SK-N-SH (cell line): Measurements from ENCODE around the gene CDKAL1. TPM values are rescaled to one million over a fixed set of nuclear protein-coding genes. Genes with fewer than 3 reads are reported as not detected.

Source experiments
- CTCF ChIA-PET: fragments of 300-600, 350-600 bp; formaldehyde crosslinking; extraction: SDS; loops from one replicate; lab custom pipeline; 2021; lab: Yijun Ruan, JAX
- POLR2A ChIA-PET: fragments of 350-600 bp; sonication (Branson Sonifier 250); formaldehyde crosslinking; extraction: SDS; loops from one replicate; lab custom pipeline; 2020; ENCODE audit warnings: antibody characterized with exemption, inconsistent platforms; lab: Yijun Ruan, JAX
- DNase-seq: peaks from one replicate; pipeline ENCODE4 v3.0.0; 2012
- H2AFZ ChIP-seq: fragments of 200-600 bp; sonication (generic); 2 replicates; pipeline ENCODE4 v1.8.1; 2016; ENCODE audit warnings: antibody characterized with exemption, mild to moderate bottlenecking, low read depth
- H3F3A ChIP-seq: fragments of 200-600 bp; sonication (generic); replicated peaks from 2 replicates; pipeline ENCODE3; 2016; ENCODE audit warnings: antibody characterized with exemption, mild to moderate bottlenecking; ENCODE audit not compliant: insufficient read depth
- H3K27ac ChIP-seq, 2 experiments: fragments of 200-500 bp in 1 of 2; fragments of 200-600 bp in 1 of 2; sonication (Bioruptor generic) in 1 of 2; sonication (generic), shearing (Covaris generic) in 1 of 2; 2 replicates each; pipeline versions ENCODE4 v1.5.1 to v1.6.1; 2014 to 2016; ENCODE audit warnings: low read depth in 2 of 2, inconsistent platforms in 1 of 2, low read length in 1 of 2, mild to moderate bottlenecking in 1 of 2, mixed read lengths in 1 of 2
- H3K27me3 ChIP-seq: fragments of 200-600 bp; sonication (generic), shearing (Covaris generic); 2 replicates; pipeline ENCODE4 v1.6.1; 2016; ENCODE audit warnings: mixed run types; ENCODE audit not compliant: insufficient read depth
- H3K36me3 ChIP-seq, 2 experiments: fragments of 200-500 bp in 1 of 2; fragments of 200-600 bp in 1 of 2; sonication (Bioruptor generic) in 1 of 2; sonication (generic) in 1 of 2; replicated peaks in 1 of 2; 2 replicates each; pipeline versions ENCODE3 to v1.5.1; 2014 to 2016; ENCODE audit warnings: low read length in 1 of 2, mild to moderate bottlenecking in 1 of 2; ENCODE audit not compliant: insufficient read depth in 2 of 2, control insufficient read depth in 1 of 2
- H3K4me1 ChIP-seq, 2 experiments: fragments of 200-500 bp in 1 of 2; fragments of 200-600 bp in 1 of 2; sonication (Bioruptor generic) in 1 of 2; sonication (generic), shearing (Covaris generic) in 1 of 2; 2 replicates each; pipeline versions ENCODE4 v1.5.1 to v1.6.1; 2014 to 2016; ENCODE audit warnings: low read depth in 1 of 2, low read length in 1 of 2, mixed run types in 1 of 2; ENCODE audit not compliant: insufficient read depth in 2 of 2, control insufficient read depth in 1 of 2
- H3K4me2 ChIP-seq: fragments of 200-600 bp; sonication (generic), shearing (Covaris generic); 2 replicates; pipeline ENCODE4 v1.6.1; 2017; ENCODE audit warnings: mixed run types
- H3K4me3 ChIP-seq, 2 experiments: fragments of 200-500 bp in 1 of 2; fragments of 200-600 bp in 1 of 2; sonication (Bioruptor generic) in 1 of 2; sonication (generic), shearing (Covaris generic) in 1 of 2; 2 replicates each; pipeline versions ENCODE4 v1.5.1 to v1.8.1; 2014 to 2016; ENCODE audit warnings: low read depth in 2 of 2, inconsistent platforms in 1 of 2, low read length in 1 of 2, mild to moderate bottlenecking in 1 of 2, mixed read lengths in 1 of 2, moderate library complexity in 1 of 2
- H3K79me2 ChIP-seq: fragments of 200-600 bp; sonication (generic); 2 replicates; pipeline ENCODE4 v1.8.1; 2017; ENCODE audit warnings: mild to moderate bottlenecking; ENCODE audit not compliant: insufficient read depth
- H3K9ac ChIP-seq: fragments of 200-600 bp; sonication (generic); 2 replicates; pipeline ENCODE4 v1.6.1; 2017; ENCODE audit warnings: mixed run types
- H3K9me2 ChIP-seq: fragments of 200-600 bp; sonication (generic); 2 replicates; pipeline ENCODE4 v1.6.1; 2017; ENCODE audit warnings: mixed run types
- H3K9me3 ChIP-seq: fragments of 200-600 bp; sonication (generic); 2 replicates; pipeline ENCODE4 v1.6.1; 2017; ENCODE audit warnings: mixed run types, mild to moderate bottlenecking, moderate library complexity
- H4K20me1 ChIP-seq: fragments of 200-600 bp; sonication (generic); 2 replicates; pipeline ENCODE4 v1.6.1; 2017; ENCODE audit warnings: mild to moderate bottlenecking, mixed run types; ENCODE audit not compliant: insufficient read depth
- CHD2 ChIP-seq: fragments of 150-350 bp; IDR thresholded peaks from 2 replicates; pipeline ENCODE4 v1.6.1; 2018; ENCODE audit warnings: low read length; ENCODE audit not compliant: partially characterized antibody
- EP300 ChIP-seq, 2 experiments: IDR thresholded peaks; 2 replicates each; pipeline versions ENCODE4 v1.4.0 to v1.6.1; 2012; ENCODE audit warnings: borderline replicate concordance in 1 of 2, low read depth in 1 of 2, low read length in 1 of 2
- GABPA ChIP-seq: IDR thresholded peaks from 2 replicates; pipeline ENCODE4 v1.4.0; 2012; ENCODE audit warnings: low read depth, mild to moderate bottlenecking
- JUND ChIP-seq: IDR thresholded peaks from 2 replicates; pipeline ENCODE4 v1.4.0; 2012
- MEF2A ChIP-seq: IDR thresholded peaks from 2 replicates; pipeline ENCODE4 v1.4.0; 2012; ENCODE audit warnings: low read depth, borderline replicate concordance
- NFIC ChIP-seq: IDR thresholded peaks from 2 replicates; pipeline ENCODE4 v1.4.0; 2012; ENCODE audit warnings: borderline replicate concordance
- RFX5 ChIP-seq: IDR thresholded peaks from 2 replicates; pipeline ENCODE4 v1.6.1; 2012; ENCODE audit warnings: mild to moderate bottlenecking, improper control_type of control experiment, low read length
- TCF12 ChIP-seq: IDR thresholded peaks from 2 replicates; pipeline ENCODE4 v1.4.0; 2012
- TEAD4 ChIP-seq: IDR thresholded peaks from 2 replicates; pipeline ENCODE4 v1.4.0; 2012; ENCODE audit warnings: mild to moderate bottlenecking, borderline replicate concordance; ENCODE audit not compliant: insufficient read depth
- YY1 ChIP-seq: IDR thresholded peaks from 2 replicates; pipeline ENCODE4 v1.4.0; 2012; ENCODE audit warnings: low read depth, mild to moderate bottlenecking
- WGBS: methylation state at CpG from one replicate; pipeline ENCODE4 v1.1.6; 2017; ENCODE audit warnings: low lambda C conversion rate; 5-methylcytosine and 5-hydroxymethylcytosine counted together
- polyA plus RNA-seq, 3 experiments: library from polyadenylated mRNA; depleted of rRNA; stranded (reverse); fragments of >200 nt; gene quantifications; 2 replicates each; pipeline ENCODE4 v1.2.3, GENCODE V29; 2012
- TF ChIP-seq, protein P1 (sequence below): fragments of 150-350 bp; IDR thresholded peaks from 2 replicates; pipeline ENCODE4 v1.6.1; 2016; ENCODE audit warnings: mild to moderate bottlenecking, low read depth, low read length
- TF ChIP-seq, protein P2 (sequence below): IDR thresholded peaks from 2 replicates; pipeline ENCODE4 v1.4.0; 2012; ENCODE audit warnings: low read depth, borderline replicate concordance
- TF ChIP-seq, protein P3 (sequence below): fragments of 200-600 bp; sonication (generic); IDR thresholded peaks from 2 replicates; pipeline ENCODE4 v1.6.1; 2017; ENCODE audit warnings: antibody characterized with exemption, mild to moderate bottlenecking, moderate library complexity
- TF ChIP-seq, protein P4 (sequence below): IDR thresholded peaks from 2 replicates; pipeline ENCODE4 v1.4.0; 2012; ENCODE audit warnings: low read depth

CDKAL1 gene
- polyA plus RNA-seq, 1 of the 3 experiments (the other 2 are of a cell fraction): 2.6 TPM

DNA sequence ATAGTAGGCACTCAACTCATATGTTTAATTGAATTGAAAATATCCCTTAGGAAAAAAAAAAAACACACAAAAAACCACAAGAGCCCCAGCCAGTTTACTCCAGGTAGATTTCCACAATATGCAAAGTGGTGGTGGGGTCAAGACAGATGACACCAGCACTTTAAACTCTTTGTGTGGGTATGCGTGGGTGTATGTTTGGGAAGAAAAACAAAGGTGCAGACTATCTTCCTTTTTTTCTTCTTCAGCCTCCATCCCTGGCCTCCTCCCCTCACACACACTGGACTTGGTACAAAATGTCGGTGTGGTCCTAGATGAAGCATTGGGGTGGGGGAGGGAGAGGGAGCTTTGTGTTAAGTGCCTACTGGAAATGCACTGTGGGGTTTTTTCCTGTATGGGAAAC lies 42.2 kb upstream of the CDKAL1 start:
- Histone ChIP-seq H3K27me3 (no peaks in the 10 kb centered on the region), H3F3A (peaks cover 8% of the 10 kb centered on the region), H4K20me1 (no peaks in the 10 kb centered on the region), H2AFZ (no peak overlapping the region), H3K4me2 (no peak overlapping the region), H3K27ac (no peak overlapping the region), H3K79me2 (peaks cover 5% of the 10 kb centered on the region; the same call in 1 of the 2 replicates), H3K4me3 (no peak overlapping the region), H3K9ac (no peak overlapping the region), H3K9me2 (no peaks in the 10 kb centered on the region), H3K36me3 (peaks cover 42 to 61% of the 10 kb centered on the region in 2 experiments), H3K4me1 (no peaks in the 10 kb centered on the region), H3K9me3 (no peaks in the 10 kb centered on the region)
- CTCF ChIA-PET: interaction anchor here (1.9 kb wide), 1 partner anchor 87 kb away, joined by 5 read pairs; no protein-coding TSS in a partner anchor
- DNase-seq: no peak
- TF ChIP-seq, protein P1, sequence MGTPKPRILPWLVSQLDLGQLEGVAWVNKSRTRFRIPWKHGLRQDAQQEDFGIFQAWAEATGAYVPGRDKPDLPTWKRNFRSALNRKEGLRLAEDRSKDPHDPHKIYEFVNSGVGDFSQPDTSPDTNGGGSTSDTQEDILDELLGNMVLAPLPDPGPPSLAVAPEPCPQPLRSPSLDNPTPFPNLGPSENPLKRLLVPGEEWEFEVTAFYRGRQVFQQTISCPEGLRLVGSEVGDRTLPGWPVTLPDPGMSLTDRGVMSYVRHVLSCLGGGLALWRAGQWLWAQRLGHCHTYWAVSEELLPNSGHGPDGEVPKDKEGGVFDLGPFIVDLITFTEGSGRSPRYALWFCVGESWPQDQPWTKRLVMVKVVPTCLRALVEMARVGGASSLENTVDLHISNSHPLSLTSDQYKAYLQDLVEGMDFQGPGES: no peak
- TF ChIP-seq, protein P2, sequence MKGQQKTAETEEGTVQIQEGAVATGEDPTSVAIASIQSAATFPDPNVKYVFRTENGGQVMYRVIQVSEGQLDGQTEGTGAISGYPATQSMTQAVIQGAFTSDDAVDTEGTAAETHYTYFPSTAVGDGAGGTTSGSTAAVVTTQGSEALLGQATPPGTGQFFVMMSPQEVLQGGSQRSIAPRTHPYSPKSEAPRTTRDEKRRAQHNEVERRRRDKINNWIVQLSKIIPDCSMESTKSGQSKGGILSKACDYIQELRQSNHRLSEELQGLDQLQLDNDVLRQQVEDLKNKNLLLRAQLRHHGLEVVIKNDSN: no peak
- TF ChIP-seq MEF2A (no peak), YY1 (no peak), NFIC (no peak), CHD2 (no peak), RFX5 (no peak), TEAD4 (no peak), JUND (no peak)
- TF ChIP-seq, protein P3, sequence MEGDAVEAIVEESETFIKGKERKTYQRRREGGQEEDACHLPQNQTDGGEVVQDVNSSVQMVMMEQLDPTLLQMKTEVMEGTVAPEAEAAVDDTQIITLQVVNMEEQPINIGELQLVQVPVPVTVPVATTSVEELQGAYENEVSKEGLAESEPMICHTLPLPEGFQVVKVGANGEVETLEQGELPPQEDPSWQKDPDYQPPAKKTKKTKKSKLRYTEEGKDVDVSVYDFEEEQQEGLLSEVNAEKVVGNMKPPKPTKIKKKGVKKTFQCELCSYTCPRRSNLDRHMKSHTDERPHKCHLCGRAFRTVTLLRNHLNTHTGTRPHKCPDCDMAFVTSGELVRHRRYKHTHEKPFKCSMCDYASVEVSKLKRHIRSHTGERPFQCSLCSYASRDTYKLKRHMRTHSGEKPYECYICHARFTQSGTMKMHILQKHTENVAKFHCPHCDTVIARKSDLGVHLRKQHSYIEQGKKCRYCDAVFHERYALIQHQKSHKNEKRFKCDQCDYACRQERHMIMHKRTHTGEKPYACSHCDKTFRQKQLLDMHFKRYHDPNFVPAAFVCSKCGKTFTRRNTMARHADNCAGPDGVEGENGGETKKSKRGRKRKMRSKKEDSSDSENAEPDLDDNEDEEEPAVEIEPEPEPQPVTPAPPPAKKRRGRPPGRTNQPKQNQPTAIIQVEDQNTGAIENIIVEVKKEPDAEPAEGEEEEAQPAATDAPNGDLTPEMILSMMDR: no peak
- POLR2A ChIA-PET: no interaction called here
- WGBS: 94% methylated on average over 2 of the region's 2 CpGs

DNA sequence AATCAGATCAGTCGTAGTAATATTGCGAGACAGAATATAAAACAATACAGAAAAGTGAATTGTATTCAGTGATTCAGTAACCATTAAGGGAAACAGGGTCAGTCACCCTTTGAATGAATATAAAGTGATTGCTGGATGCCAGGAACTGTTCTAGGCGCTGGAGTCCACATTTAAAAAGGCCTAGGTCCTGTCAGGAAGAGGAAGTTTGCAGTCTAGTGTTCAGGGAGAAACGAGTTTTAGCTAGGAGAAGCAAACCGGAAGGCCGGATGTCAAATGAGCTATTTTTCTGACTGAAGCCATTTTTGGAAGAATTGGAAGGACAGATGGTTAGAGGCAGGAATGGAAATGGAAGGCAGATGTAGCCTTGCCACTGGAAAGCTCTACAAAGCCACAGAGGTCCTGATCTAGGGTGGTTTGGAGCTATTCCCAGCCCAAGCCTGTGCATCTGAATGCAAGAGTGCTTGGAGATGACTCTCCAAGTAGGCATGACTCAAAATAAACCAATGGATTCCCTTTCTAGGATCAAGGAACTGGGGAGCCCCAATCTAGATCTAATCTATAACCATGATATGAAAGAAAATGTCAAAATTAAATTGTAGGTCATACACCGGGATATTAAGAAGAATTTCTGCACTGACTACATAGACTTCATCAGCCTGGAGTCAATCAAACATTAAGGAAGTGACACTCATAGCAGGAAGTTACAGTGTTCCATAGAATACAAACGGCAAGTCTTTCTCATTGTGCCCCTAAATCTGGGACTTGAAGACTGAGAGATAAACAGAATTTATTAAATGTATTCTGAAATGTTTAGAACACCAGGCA lies 36.8 kb upstream of the CDKAL1 start:
- H3K4me3 ChIP-seq: no peak overlapping the region
- no peak overlapping the region for H3K4me2 ChIP-seq
- no peak overlapping the region for H3K27ac ChIP-seq
- H3K36me3 ChIP-seq: peaks cover 0 to 15% of the 10 kb centered on the region in 2 experiments
- CTCF ChIA-PET: interaction anchor here (0.6 kb wide), 1 partner anchor 17 kb away, joined by 3 read pairs; no protein-coding TSS in a partner anchor
- no peaks in the 10 kb centered on the region for H3K9me2 ChIP-seq
- H4K20me1 ChIP-seq: no peaks in the 10 kb centered on the region
- no peaks in the 10 kb centered on the region for H3K79me2 ChIP-seq
- POLR2A ChIA-PET: no interaction called here
- TF ChIP-seq JUND: no peak
- TF ChIP-seq, protein P4, sequence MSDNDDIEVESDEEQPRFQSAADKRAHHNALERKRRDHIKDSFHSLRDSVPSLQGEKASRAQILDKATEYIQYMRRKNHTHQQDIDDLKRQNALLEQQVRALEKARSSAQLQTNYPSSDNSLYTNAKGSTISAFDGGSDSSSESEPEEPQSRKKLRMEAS: no peak
- TF ChIP-seq EP300 (IDR thresholded peaks at IDR 0.05; ENCODE audit: borderline replicate concordance in 1 of 2, low read depth in 1 of 2, low read length in 1 of 2): no peak
- no peak for TF ChIP-seq GABPA
- TF ChIP-seq YY1: no peak
- no peak for TF ChIP-seq TEAD4
- peak; percentile 10; the same call in 1 of the 2 replicates for TF ChIP-seq TCF12
- no peaks in the 10 kb centered on the region for H3F3A ChIP-seq
- H3K27me3 ChIP-seq: no peaks in the 10 kb centered on the region
- no peak overlapping the region for H3K9ac ChIP-seq
- no peaks in the 10 kb centered on the region for H3K9me3 ChIP-seq
- no peak for DNase-seq
- WGBS: 90% methylated on average over 8 of the region's 8 CpGs
- H2AFZ ChIP-seq: no peak overlapping the region
- H3K4me1 ChIP-seq: no peaks in the 10 kb centered on the region
